Measurements from ENCODE around the gene NOP53. TPM values are rescaled to one million over a fixed set of nuclear protein-coding genes. Genes with fewer than 3 reads are reported as not detected.

The NOP53 gene
- total and polyA plus RNA-seq, 2 experiments from 2014 or later = 167 to 192 TPM

GRCh38 chr19:47778049-47778953, 33.0 kb downstream of the NOP53 start, which contains the start of gene SELENOW:
Gene SELENOW (plus strand): TSS chr19:47778703. CDS start chr19:47778786, 83 bp downstream.
- H3K36me3 Mint-ChIP-seq (ENCODE audit: low read depth) = peaks cover 40% of the 10 kb centered on the region
- Histone ChIP-seq H2AFZ (peak within 1 kb of the TSS; percentile 88; the same call in 1 of the 2 replicates), H3K79me2 (replicated peaks; ENCODE audit: insufficient read depth) (peaks cover 33% of the 10 kb centered on the region), H3K27me3 (ENCODE audit: insufficient read depth) (no peaks in the 10 kb centered on the region), H3K27ac (ENCODE audit: low read depth) (peak within 1 kb of the TSS; percentile 98), H3K4me3 (peak within 1 kb of the TSS; percentile 98), H3K4me2 (peak within 1 kb of the TSS; percentile 97), H3K36me3 (ENCODE audit: insufficient read depth) (peaks cover 16% of the 10 kb centered on the region; the same call in 1 of the 2 replicates), H3F3A (replicated peaks; ENCODE audit: low read depth) (peaks cover 19% of the 10 kb centered on the region; the same call in 1 of the 2 replicates), H3K4me1 (ENCODE audit: insufficient read depth) (peaks cover 7% of the 10 kb centered on the region; the same call in 1 of the 2 replicates), H3K9me2 (ENCODE audit: insufficient read depth) (no peaks in the 10 kb centered on the region), H4K20me1 (replicated peaks; ENCODE audit: insufficient read depth) (peaks cover 11% of the 10 kb centered on the region)
- H3K4me1 Mint-ChIP-seq = peaks cover 20% of the 10 kb centered on the region
- H3K4me3 Mint-ChIP-seq = peak within 1 kb of the TSS; percentile 90
- peak; percentile 91 for ATAC-seq
- TF ChIP-seq REST (IDR thresholded peaks at IDR 0.05; ENCODE audit: unreplicated experiment) (no peak), ZNF331 (CRISPR knock-in tag; IDR thresholded peaks at IDR 0.05; ENCODE audit: low read depth) (no peak), POLR2AphosphoS5 (IDR thresholded peaks at IDR 0.05; ENCODE audit: low read depth) (peak; percentile 98), EZH2 (IDR thresholded peaks at IDR 0.05; ENCODE audit: low read depth, unreplicated experiment) (no peak), EZH2phosphoT487 (IDR thresholded peaks at IDR 0.05; ENCODE audit: unreplicated experiment) (no peak), CREB1 (CRISPR knock-in tag; IDR thresholded peaks at IDR 0.05; ENCODE audit: low read depth) (0 out of 2 replicates have a peak, but pooled peaks have one; percentile 14), JUNB (IDR thresholded peaks at IDR 0.05; ENCODE audit: unreplicated experiment) (no peak)
- H3K27me3 Mint-ChIP-seq (ENCODE audit: insufficient read depth, low read depth, poor library complexity) = peaks cover 25% of the 10 kb centered on the region
- DNase-seq (ENCODE audit: low spot score) = peak; percentile 88
- no peaks in the 10 kb centered on the region for H3K9me3 Mint-ChIP-seq
- peak within 1 kb of the TSS; percentile 98 for H3K27ac Mint-ChIP-seq

- Mint-ChIP-seq H3K4me1 (peaks cover 17% of the 10 kb centered on the region), H3K27me3 (ENCODE audit: insufficient read depth, low read depth, poor library complexity) (peaks cover 25% of the 10 kb centered on the region), H3K9me3 (no peaks in the 10 kb centered on the region), H3K27ac (peak overlapping the region; percentile 84), H3K4me3 (peak overlapping the region; percentile 90), H3K36me3 (ENCODE audit: low read depth) (peaks cover 46% of the 10 kb centered on the region)
- Histone ChIP-seq H3K4me2 (peak overlapping the region; percentile 97), H3K9me2 (ENCODE audit: insufficient read depth) (no peaks in the 10 kb centered on the region), H3K79me2 (replicated peaks; ENCODE audit: insufficient read depth) (peaks cover 33% of the 10 kb centered on the region), H3K4me1 (ENCODE audit: insufficient read depth) (peaks cover 7% of the 10 kb centered on the region; the same call in 1 of the 2 replicates), H3K27me3 (ENCODE audit: insufficient read depth) (no peaks in the 10 kb centered on the region), H3K27ac (ENCODE audit: low read depth) (peak overlapping the region; percentile 98), H4K20me1 (replicated peaks; ENCODE audit: insufficient read depth) (peaks cover 14% of the 10 kb centered on the region), H3K4me3 (peak overlapping the region; percentile 98), H3K36me3 (ENCODE audit: insufficient read depth) (peaks cover 16% of the 10 kb centered on the region; the same call in 1 of the 2 replicates), H2AFZ (no peak overlapping the region), H3F3A (replicated peaks; ENCODE audit: low read depth) (peaks cover 23% of the 10 kb centered on the region; the same call in 1 of the 2 replicates)
- peak; percentile 12 for ATAC-seq
- no peak for DNase-seq (ENCODE audit: low spot score)
- TF ChIP-seq EZH2phosphoT487 (IDR thresholded peaks at IDR 0.05; ENCODE audit: unreplicated experiment) (no peak), ZNF462 (CRISPR knock-in tag; IDR thresholded peaks at IDR 0.05) (no peak), NANOG (IDR thresholded peaks at IDR 0.05; ENCODE audit: borderline replicate concordance) (no peak), CREB1 (CRISPR knock-in tag; IDR thresholded peaks at IDR 0.05; ENCODE audit: low read depth) (no peak), JUNB (IDR thresholded peaks at IDR 0.05; ENCODE audit: unreplicated experiment) (no peak), ZNF114 (CRISPR knock-in tag; IDR thresholded peaks at IDR 0.05) (no peak)
These were observed 33.6 kb downstream of the NOP53 start for GRCh38 chr19:47778954-47779351.
